DOHH2 (cell line): ENCODE data around the gene FAM174B.

ENCODE experiments used
- EZH2phosphoT487 ChIP-seq: fragments of 200-600 bp; sonication (generic); IDR thresholded peaks from 2 replicates; pipeline ENCODE4 v1.6.1; 2017; ENCODE audit warnings: borderline replicate concordance, mild to moderate bottlenecking, antibody characterized with exemption, low read length, moderate library complexity, mixed read lengths
- TF ChIP-seq, protein P1 (sequence below): fragments of 200-600 bp; sonication (generic); IDR thresholded peaks from one replicate; pipeline ENCODE4 v1.5.1; 2014; ENCODE audit warnings: antibody characterized with exemption, mild to moderate bottlenecking, low read depth, low read length; ENCODE audit not compliant: poor library complexity, severe bottlenecking

DNA sequence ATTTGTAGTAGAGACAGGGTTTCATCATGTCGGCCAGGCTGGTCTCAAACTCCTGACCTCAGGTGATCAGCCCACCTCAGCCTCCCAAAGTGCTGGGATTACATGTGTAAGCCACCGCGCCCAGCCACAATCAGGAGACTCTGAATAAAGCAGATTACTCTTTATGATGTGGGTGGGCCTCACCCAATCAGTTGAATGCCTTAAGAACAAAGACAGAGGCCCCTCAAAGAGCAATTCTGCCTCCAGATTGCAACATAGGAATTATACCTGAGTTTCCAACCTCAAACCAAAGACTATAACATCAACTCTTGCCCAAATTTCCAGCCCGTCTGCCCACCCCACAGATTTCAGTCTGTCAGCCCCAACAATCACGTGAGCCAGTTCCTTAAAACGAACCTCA lies 18.8 kb upstream of the FAM174B start:
- TF ChIP-seq, protein P1, sequence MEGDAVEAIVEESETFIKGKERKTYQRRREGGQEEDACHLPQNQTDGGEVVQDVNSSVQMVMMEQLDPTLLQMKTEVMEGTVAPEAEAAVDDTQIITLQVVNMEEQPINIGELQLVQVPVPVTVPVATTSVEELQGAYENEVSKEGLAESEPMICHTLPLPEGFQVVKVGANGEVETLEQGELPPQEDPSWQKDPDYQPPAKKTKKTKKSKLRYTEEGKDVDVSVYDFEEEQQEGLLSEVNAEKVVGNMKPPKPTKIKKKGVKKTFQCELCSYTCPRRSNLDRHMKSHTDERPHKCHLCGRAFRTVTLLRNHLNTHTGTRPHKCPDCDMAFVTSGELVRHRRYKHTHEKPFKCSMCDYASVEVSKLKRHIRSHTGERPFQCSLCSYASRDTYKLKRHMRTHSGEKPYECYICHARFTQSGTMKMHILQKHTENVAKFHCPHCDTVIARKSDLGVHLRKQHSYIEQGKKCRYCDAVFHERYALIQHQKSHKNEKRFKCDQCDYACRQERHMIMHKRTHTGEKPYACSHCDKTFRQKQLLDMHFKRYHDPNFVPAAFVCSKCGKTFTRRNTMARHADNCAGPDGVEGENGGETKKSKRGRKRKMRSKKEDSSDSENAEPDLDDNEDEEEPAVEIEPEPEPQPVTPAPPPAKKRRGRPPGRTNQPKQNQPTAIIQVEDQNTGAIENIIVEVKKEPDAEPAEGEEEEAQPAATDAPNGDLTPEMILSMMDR = no peak
- no peak for TF ChIP-seq EZH2phosphoT487
